Heart left ventricle (tissue), 13 donors: ENCODE results near the gene CCSER1.

ENCODE experiments used
- CTCF ChIP-seq, 12 donors: fragments of 200-600 bp; sonication (generic) in 4 of 12; IDR thresholded peaks; one replicate each; pipeline versions ENCODE4 v1.5.0 to v1.8.0; 2018 to 2022; ENCODE audit warnings: antibody characterized with exemption in 12 of 12, mild to moderate bottlenecking in 5 of 12
- POLR2A ChIP-seq, 2 donors: fragments of 450-650 bp; IDR thresholded peaks; one replicate each; pipeline ENCODE4 v1.6.1; 2017; ENCODE audit warnings: antibody characterized with exemption in 2 of 2, mild to moderate bottlenecking in 2 of 2, moderate library complexity in 2 of 2
- donor health status: ischemic (EF 13 %, LVEDD 7.1; RV severe dilation, severe dysfunction).
- donor health status: DM: no; HTN: yes; CAD: no.
- donor health status: DM: no; HTN: no; CAD: no.
- donor health status: ischemic (EF 25% LVEDD 6.9; RV normal size, moderate dysfunction).
- donor health status: ischemic (EF 25% LVEDD 5.7; RV mildly dilated, moderate dysfunction).
- donor health status: ischemic (EF 35%, LVEDD 5.7; RV mildly dilated, moderate dysfunction).
- donor health status: nonischemic (EF 11% LVEDD 7.7; RV severe dilation, severe dysfunction).
- donor health status: DM: yes; HTN: yes; CAD: no.
- donor health status: PGD.
- donor health status: ischemic (EF 29% LVEDD 5.4; RV normal size, mild dysfunction).
- donor health status: nonischemic (EF 23%, LVEDD 6.1; RV moderate dilation, normal function).

DNA sequence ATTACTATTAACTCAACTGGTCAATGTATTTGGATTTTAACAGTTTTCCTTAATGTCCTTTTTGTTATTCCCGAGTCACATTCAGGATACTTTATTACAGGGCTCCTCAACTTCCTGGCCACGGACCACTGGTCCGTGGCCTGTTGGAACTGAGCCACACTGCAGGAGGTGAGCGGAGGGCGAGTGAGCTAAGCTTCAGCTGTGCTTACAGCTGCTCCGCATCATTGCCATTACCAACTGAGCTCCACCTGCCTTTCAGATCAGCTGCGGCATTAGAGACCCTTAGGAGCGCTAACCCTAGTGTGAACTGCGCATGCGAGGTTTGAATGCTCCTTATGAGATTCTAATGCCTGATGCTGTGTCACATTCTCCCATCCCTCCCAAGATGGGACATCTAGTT is 591.7 kb downstream of the CCSER1 start:
- TF ChIP-seq CTCF (IDR thresholded peaks at IDR 0.05) (no peak), POLR2A (IDR thresholded peaks at IDR 0.05) (no peak)
